Activated CD4-positive, alpha-beta T cell treated with anti-CD3 and anti-CD28 coated beads, Interleukin-2, Interleukin-6, amounts not matched to agents 100 ng/mL and 50 ng/mL, durations not matched to agents 16 hours and 8 hours (primary cell): Measurements from ENCODE around the gene PRKCI.
"Not testable (repeated sequence)": the region's sequence is repeated elsewhere in the genome, so short reads cannot be mapped to it uniquely, and the experiment has no call there.

ENCODE experiments used
- DNase-seq: peaks from one replicate; pipeline ENCODE4 v3.0.0-alpha.2; 2020

Gene PRKCI

GRCh38 chr3:170301405-170301804, 79.2 kb downstream of the PRKCI start:
- DNase-seq: no peak

GRCh38 chr3:170302008-170302407, 79.8 kb downstream of the PRKCI start:
- DNase-seq: no peak

- DNase-seq: no peak
These were observed 83.8 kb downstream of the PRKCI start for GRCh38 chr3:170306015-170306414.

GRCh38 chr3:170307671-170308405, 85.6 kb downstream of the PRKCI start:
- no peak for DNase-seq

- DNase-seq: no peak
These were observed 86.8 kb downstream of the PRKCI start for GRCh38 chr3:170309046-170309445.

GRCh38 chr3:170317954-170318353, 95.7 kb downstream of the PRKCI start:
- no peak for DNase-seq

GRCh38 chr3:170320461-170321121, 98.4 kb downstream of the PRKCI start:
- DNase-seq: no peak

GRCh38 chr3:170321321-170322034, 99.3 kb downstream of the PRKCI start:
- DNase-seq: no peak

- no peak for DNase-seq
These were observed 100.5 kb downstream of the PRKCI start for GRCh38 chr3:170322566-170323269.

GRCh38 chr3:170323331-170323730, 101.1 kb downstream of the PRKCI start:
- DNase-seq: no peak

- DNase-seq: no peak
These were observed 102.7 kb downstream of the PRKCI start for GRCh38 chr3:170324962-170325361.

- peak; percentile 16 for DNase-seq
These were observed 105.0 kb downstream of the PRKCI start for GRCh38 chr3:170327040-170327808.

- not testable (repeated sequence) for DNase-seq
These were observed 105.8 kb downstream of the PRKCI start for GRCh38 chr3:170327868-170328548.

GRCh38 chr3:170330366-170330765, 108.1 kb downstream of the PRKCI start:
- no peak for DNase-seq

GRCh38 chr3:170331143-170331542, 108.9 kb downstream of the PRKCI start:
- DNase-seq: no peak

- no peak for DNase-seq
These were observed 115.2 kb downstream of the PRKCI start for GRCh38 chr3:170337420-170337819.

- DNase-seq: no peak
These were observed 116.6 kb downstream of the PRKCI start for GRCh38 chr3:170338690-170339340.

- DNase-seq: not testable (repeated sequence)
These were observed 120.0 kb downstream of the PRKCI start for GRCh38 chr3:170342273-170342672.

GRCh38 chr3:170343859-170344258, 121.6 kb downstream of the PRKCI start:
- DNase-seq: not testable (repeated sequence)

GRCh38 chr3:170344971-170345370, 122.7 kb downstream of the PRKCI start:
- no peak for DNase-seq
